ENCODE results near the gene CPZ.

CPZ gene

GRCh38 chr4:8600686-8601085 lies 8.1 kb downstream of the CPZ start:
- no peak for TF ChIP-seq POLR2A (IDR thresholded peaks at IDR 0.05; ENCODE audit: low read depth, low read length)
- FAIRE-seq, result no peak
- no peak for DNase-seq (ENCODE audit: insufficient read length, low spot score)

DNA sequence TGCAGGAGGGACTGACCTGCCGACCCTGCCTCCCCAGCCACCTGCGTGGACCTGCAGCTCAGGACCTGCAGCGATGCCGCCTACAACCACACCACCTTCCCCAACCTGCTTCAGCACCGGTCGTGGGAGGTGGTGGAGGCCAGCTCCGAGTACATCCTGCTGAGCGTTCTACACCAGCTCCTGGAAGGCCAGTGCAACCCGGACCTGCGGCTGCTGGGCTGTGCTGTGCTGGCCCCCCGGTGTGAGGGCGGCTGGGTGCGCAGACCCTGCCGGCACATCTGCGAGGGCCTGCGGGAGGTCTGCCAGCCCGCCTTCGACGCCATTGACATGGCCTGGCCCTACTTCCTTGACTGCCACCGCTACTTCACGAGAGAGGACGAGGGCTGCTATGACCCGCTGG lies 8.5 kb downstream of the CPZ start:
- DNase-seq (ENCODE audit: insufficient read length, low spot score) (no peak), FAIRE-seq (no peak)
- TF ChIP-seq POLR2A (IDR thresholded peaks at IDR 0.05; ENCODE audit: low read depth, low read length), result no peak

DNA sequence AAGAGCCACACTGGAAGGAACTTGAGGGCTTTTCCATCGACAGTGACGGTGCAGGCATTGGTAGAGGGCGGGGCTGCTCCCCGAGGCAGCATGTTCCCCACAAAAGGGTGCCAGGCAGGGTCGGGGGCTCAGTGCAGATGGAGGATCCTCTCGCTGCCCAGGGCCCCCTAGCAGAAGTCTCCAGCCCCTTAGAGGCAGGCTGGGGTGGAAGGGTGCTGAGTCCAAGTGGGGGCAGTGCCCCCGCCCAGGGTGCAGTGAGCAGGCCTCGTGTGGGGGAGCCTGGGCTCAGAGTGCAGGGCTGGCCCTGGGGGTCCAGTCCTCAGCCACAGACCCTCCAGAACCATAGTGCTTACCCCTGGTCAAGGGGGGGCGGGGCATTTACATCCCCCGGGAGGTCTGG lies 9.0 kb downstream of the CPZ start:
- DNase-seq (ENCODE audit: insufficient read length, low spot score), result no peak
- TF ChIP-seq POLR2A (IDR thresholded peaks at IDR 0.05; ENCODE audit: low read depth, low read length), result no peak
- FAIRE-seq, result no peak

- TF ChIP-seq POLR2A (IDR thresholded peaks at IDR 0.05; ENCODE audit: low read depth, low read length), result no peak
- DNase-seq (ENCODE audit: insufficient read length, low spot score), result no peak
- no peak for FAIRE-seq
Measured at GRCh38 chr4:8602686-8603430, 10.3 kb downstream of the CPZ start.

GRCh38 chr4:8603931-8604330 lies 11.4 kb downstream of the CPZ start:
- DNase-seq (ENCODE audit: insufficient read length, low spot score), result no peak

DNA sequence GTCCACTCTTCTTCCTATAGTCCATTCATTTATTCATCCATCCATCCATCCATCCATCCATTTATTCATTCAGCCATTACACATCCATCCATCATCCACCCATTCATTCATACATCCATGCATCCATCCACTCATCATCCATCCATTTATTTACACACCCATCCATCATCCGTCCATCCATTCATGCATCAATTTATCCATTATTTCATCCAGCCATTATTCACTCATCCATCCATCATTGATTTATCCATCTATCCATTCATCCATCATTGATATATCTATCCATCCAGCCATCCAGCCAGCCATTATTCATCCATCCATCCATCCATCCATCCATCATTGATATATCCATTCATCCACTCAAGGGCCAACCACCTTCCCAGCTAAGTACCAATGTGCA lies 12.7 kb downstream of the CPZ start:
- FAIRE-seq (no peak), DNase-seq (ENCODE audit: insufficient read length, low spot score) (no peak)
- no peak for TF ChIP-seq POLR2A (IDR thresholded peaks at IDR 0.05; ENCODE audit: low read depth, low read length)

More at GRCh38 chr4:8603931-8604330, 11.4 kb downstream of the CPZ start:
- no peak for FAIRE-seq
- no peak for TF ChIP-seq POLR2A (IDR thresholded peaks at IDR 0.05; ENCODE audit: low read depth, low read length)

- FAIRE-seq, result no peak
- TF ChIP-seq POLR2A (IDR thresholded peaks at IDR 0.05; ENCODE audit: low read depth, low read length), result no peak
- no peak for DNase-seq (ENCODE audit: insufficient read length, low spot score)
Measured at GRCh38 chr4:8606476-8606875, 13.9 kb downstream of the CPZ start.

DNA sequence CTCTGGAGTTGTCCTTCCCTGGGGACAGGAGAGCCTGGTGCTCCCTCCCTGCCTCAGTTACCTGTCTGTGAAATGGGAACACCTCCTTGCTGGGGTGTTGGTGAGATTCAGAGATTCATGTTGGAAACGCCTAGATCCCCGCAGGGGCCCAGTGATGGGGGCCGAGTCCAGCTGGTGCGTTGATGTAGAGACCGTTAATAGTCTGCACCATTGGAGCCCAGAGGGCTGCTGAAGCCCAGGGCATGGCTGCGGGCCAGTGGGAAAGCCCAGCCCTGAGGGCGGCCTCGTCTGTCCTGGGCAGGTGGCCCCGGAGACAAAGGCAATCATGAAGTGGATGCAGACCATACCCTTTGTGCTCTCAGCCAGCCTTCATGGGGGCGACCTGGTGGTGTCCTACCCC lies 14.4 kb downstream of the CPZ start:
- FAIRE-seq (no peak), DNase-seq (ENCODE audit: insufficient read length, low spot score) (no peak)
- no peak for TF ChIP-seq POLR2A (IDR thresholded peaks at IDR 0.05; ENCODE audit: low read depth, low read length)

DNA sequence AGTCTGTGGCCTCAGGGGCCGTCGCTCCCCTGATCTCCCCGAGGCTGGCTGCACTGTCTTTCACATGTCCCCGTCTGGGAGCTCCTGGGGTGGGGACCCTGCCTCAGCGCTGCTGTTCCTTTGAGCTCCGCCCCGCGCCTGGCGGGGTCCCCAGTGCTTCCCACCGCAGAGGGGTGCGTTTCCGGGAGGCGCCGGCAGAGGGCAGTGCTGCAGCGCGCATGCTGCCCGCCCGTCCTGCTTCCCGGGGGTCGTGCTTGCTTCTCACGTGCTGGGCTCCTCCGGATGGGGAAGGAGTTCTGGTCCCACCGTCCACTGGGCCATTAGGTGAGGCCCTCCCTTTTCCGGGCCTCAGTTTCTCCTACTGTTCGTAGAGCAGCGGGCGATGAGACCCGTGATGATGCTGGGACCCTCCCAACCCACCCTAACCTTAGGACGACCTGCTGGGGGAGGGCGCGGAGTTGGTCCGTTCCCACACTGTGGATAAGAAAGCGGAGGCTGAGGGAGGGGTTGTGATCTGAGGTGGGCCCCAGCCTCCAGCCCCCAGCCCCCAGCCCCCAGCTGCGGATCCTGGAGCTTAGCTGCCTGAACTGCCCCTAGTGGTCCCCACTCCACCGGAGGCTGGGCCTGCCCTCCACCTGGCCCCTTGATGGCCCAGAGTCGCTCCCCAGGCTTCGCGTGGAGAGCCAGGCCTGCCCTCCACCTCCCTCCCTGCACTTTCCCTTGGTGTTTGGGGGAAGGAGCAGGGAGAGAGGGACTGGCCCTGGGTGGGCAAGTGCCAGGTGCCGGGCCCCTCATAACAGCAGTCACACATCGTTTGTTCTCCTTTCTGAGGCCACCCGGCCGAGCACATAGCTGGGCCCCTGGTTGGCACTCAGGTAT lies 15.3 kb downstream of the CPZ start:
- FAIRE-seq (no peak), DNase-seq (ENCODE audit: insufficient read length, low spot score) (no peak)
- TF ChIP-seq POLR2A (IDR thresholded peaks at IDR 0.05; ENCODE audit: low read depth, low read length), result no peak

GRCh38 chr4:8608714-8609391 lies 16.3 kb downstream of the CPZ start:
- DNase-seq (ENCODE audit: insufficient read length, low spot score), result no peak
- TF ChIP-seq POLR2A (IDR thresholded peaks at IDR 0.05; ENCODE audit: low read depth, low read length), result no peak
- FAIRE-seq, result no peak

DNA sequence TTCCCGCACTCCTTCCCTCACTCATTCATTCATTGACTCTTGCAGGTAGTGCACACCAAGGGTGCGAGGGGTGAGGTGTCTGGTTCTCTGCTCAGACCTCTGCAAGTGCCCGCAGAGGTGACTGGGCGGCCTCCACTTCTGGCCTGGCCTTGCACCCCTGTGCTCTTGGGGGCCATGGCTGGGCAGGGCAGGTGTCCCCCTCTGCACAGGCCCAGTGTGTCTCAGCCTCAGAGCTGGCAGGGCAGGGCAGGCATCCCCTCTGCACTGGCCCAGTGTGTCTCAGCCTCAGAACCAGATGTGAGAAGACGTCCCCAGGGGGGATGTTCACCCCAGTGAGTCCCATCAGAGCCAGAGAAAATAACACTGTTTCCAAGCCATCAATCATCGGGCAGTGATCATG lies 16.8 kb downstream of the CPZ start:
- no peak for FAIRE-seq
- no peak for DNase-seq (ENCODE audit: insufficient read length, low spot score)

DNA sequence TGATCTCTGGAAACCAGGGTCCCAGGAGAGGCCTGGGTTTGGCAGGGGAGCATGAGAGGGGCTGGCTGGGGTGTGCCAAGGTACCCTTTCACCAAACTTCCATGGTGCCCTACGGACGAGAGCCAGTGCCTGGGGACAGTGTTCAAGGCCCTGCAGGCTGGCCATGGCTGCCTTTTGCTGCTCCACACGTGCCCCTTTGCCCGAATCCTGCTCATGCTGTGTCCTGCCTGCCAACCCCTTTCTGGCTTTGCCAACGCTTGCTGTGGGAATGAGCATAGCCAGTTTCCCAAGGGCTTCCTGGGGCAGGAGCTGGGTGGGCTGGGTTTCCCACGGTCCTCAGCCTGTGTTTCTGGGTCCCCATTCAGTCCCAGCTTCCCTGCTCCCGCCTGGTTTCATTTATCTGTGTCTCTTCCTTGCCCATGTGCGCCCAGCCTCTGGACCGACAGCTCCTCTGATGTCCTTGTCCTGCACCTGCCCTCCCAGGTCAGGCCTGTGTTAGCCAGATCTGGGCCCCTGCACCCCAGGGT lies 17.3 kb downstream of the CPZ start:
- no peak for FAIRE-seq

More for the DNA sequence above, 16.8 kb downstream of the CPZ start:
- TF ChIP-seq POLR2A (IDR thresholded peaks at IDR 0.05; ENCODE audit: low read depth, low read length), result no peak

GRCh38 chr4:8610858-8611616 lies 18.5 kb downstream of the CPZ start:
- DNase-seq (ENCODE audit: insufficient read length, low spot score), result no peak
- FAIRE-seq, result no peak
- TF ChIP-seq POLR2A (IDR thresholded peaks at IDR 0.05; ENCODE audit: low read depth, low read length), result no peak

More for the DNA sequence above, 17.3 kb downstream of the CPZ start:
- no peak for TF ChIP-seq POLR2A (IDR thresholded peaks at IDR 0.05; ENCODE audit: low read depth, low read length)
- no peak for DNase-seq (ENCODE audit: insufficient read length, low spot score)

Measured in H54 (cell line).